Right lobe of liver (tissue), 6 donors: Measurements from ENCODE around the gene CLNK. TPM values are rescaled to one million over a fixed set of nuclear protein-coding genes. Genes with fewer than 3 reads are reported as not detected.

ENCODE experiments used
- ATAC-seq, 4 donors: fragments of 200-7000 bp; cut with Tn5 transposase; one replicate each; pipeline ENCODE4 v1.9.1; 2020; ENCODE audit warnings: mild to moderate bottlenecking in 4 of 4, moderate library complexity in 4 of 4
- DNase-seq, 3 donors: peaks; one replicate each; pipeline ENCODE4 v3.0.0-alpha.2; 2020
- H3K27ac ChIP-seq, 3 donors: fragments of 200-600 bp; one replicate each; pipeline ENCODE4 v1.8.0; 2022
- H3K27me3 ChIP-seq, 2 donors: fragments of 200-600 bp; one replicate each; pipeline ENCODE4 v1.8.0; 2022
- H3K36me3 ChIP-seq, 4 donors: fragments of 200-600 bp; sonication (generic) in 1 of 4; one replicate each; pipeline versions ENCODE4 v1.5.1 to v1.8.0; 2017 to 2022; ENCODE audit warnings: control low read depth in 1 of 4
- H3K4me1 ChIP-seq, 4 donors: fragments of 200-600 bp; sonication (generic) in 1 of 4; one replicate each; pipeline versions ENCODE4 v1.5.1 to v1.8.0; 2017 to 2022; ENCODE audit warnings: control low read depth in 1 of 4
- H3K4me3 ChIP-seq, 3 donors: fragments of 200-600 bp; one replicate each; pipeline ENCODE4 v1.8.0; 2022
- H3K9me3 ChIP-seq, 4 donors: fragments of 200-600 bp; sonication (generic) in 1 of 4; one replicate each; pipeline versions ENCODE4 v1.5.1 to v1.8.0; 2017 to 2022; ENCODE audit warnings: control low read depth in 1 of 4
- POLR2A ChIP-seq: fragments of 450-650 bp; IDR thresholded peaks from one replicate; pipeline ENCODE4 v1.6.1; 2017; ENCODE audit warnings: antibody characterized with exemption, mild to moderate bottlenecking
- WGBS: methylation state at CpG from one replicate; pipeline ENCODE4 v1.1.6; 2018; ENCODE audit warnings: low coverage, low lambda C conversion rate; ENCODE audit not compliant: insufficient coverage; ENCODE audit errors: missing lambda C conversion rate; 5-methylcytosine and 5-hydroxymethylcytosine counted together
- intact Hi-C, 2 donors: fragments of 100-400 bp; cut with DNase I; formaldehyde crosslinking; loops; one replicate each; pipeline versions ENCODE4 v1.11.2 to v1.14.1; 2022
- long read RNA-seq: library from polyadenylated mRNA; unstranded; transcript quantifications from one replicate; pipeline ENCODE4 v2.0.0, GENCODE V29; 2019
- total RNA-seq, 6 experiments: library from RNA; depleted of rRNA in 2 of 6; stranded (reverse); fragments of >200 nt in 2 of 6; fragmentation: NEBNext Ultra II Directional in 3 of 6; extraction: Animal tissue kit (Norgen Biotek cat#: 25700) in 3 of 6; gene quantifications; one replicate each; pipeline versions ENCODE4 v1.1.0 to v1.2.4, GENCODE V29; 2016 to 2023
- TF ChIP-seq, protein P1 (sequence below), 4 donors: fragments of 200-600 bp in 3 of 4; fragments of 450-650 bp in 1 of 4; IDR thresholded peaks; one replicate each; pipeline versions ENCODE4 v1.5.1 to v1.8.0; 2016 to 2022; ENCODE audit warnings: antibody characterized with exemption in 4 of 4, mild to moderate bottlenecking in 2 of 4
- donor health status: DM: no; HTN: yes; CAD: no.
- donor health status: DM: no; HTN: no; CAD: no.
- donor health status: DM: no; HTN: no; CAD: no.
- donor health status: DM: no; HTN: yes; CAD: no.
- donor health status: DM: no; HTN: yes; CAD: no.

Gene CLNK, protein sequence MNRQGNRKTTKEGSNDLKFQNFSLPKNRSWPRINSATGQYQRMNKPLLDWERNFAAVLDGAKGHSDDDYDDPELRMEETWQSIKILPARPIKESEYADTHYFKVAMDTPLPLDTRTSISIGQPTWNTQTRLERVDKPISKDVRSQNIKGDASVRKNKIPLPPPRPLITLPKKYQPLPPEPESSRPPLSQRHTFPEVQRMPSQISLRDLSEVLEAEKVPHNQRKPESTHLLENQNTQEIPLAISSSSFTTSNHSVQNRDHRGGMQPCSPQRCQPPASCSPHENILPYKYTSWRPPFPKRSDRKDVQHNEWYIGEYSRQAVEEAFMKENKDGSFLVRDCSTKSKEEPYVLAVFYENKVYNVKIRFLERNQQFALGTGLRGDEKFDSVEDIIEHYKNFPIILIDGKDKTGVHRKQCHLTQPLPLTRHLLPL
- not detected for total RNA-seq
- long read RNA-seq, result 0 reads

DNA sequence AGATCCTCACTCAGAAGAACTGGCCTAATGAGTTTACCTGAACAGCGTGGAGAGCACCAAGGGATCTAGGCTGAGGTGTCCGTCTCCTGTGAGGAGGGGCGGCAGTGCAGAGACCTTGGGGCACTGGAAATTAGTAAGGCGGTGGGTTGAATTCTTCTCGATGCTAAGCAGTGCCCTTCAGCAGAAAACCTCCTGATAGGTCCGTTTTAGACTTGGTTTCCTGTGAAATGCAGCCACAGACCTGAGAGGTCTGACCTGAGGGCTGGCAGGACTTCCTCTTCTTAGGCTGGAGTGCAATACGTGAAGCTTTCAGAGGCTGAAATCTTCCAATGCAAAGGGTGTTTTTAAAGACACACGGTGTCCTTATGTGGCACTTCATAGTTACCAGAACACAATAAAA lies at the start of gene CLNK:
CLNK (minus strand) TSS at position 138 of the 400 bp plus-strand sequence. CDS start 16,899 bp downstream, outside the sequence.
- Histone ChIP-seq H3K9me3 (no peaks in the 10 kb centered on the region), H3K4me3 (no peak within 1 kb of the TSS), H3K4me1 (no peaks in the 10 kb centered on the region), H3K36me3 (no peaks in the 10 kb centered on the region), H3K27ac (no peak within 1 kb of the TSS), H3K27me3 (no peaks in the 10 kb centered on the region)
- DNase-seq (no peak), ATAC-seq (no peak)
- intact Hi-C loops, result no loop called here
- 41% methylated on average over 8 of the region's 8 CpGs for WGBS
- no peak for TF ChIP-seq POLR2A
- TF ChIP-seq, protein P1, sequence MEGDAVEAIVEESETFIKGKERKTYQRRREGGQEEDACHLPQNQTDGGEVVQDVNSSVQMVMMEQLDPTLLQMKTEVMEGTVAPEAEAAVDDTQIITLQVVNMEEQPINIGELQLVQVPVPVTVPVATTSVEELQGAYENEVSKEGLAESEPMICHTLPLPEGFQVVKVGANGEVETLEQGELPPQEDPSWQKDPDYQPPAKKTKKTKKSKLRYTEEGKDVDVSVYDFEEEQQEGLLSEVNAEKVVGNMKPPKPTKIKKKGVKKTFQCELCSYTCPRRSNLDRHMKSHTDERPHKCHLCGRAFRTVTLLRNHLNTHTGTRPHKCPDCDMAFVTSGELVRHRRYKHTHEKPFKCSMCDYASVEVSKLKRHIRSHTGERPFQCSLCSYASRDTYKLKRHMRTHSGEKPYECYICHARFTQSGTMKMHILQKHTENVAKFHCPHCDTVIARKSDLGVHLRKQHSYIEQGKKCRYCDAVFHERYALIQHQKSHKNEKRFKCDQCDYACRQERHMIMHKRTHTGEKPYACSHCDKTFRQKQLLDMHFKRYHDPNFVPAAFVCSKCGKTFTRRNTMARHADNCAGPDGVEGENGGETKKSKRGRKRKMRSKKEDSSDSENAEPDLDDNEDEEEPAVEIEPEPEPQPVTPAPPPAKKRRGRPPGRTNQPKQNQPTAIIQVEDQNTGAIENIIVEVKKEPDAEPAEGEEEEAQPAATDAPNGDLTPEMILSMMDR (IDR thresholded peaks at IDR 0.05), result no peak

DNA sequence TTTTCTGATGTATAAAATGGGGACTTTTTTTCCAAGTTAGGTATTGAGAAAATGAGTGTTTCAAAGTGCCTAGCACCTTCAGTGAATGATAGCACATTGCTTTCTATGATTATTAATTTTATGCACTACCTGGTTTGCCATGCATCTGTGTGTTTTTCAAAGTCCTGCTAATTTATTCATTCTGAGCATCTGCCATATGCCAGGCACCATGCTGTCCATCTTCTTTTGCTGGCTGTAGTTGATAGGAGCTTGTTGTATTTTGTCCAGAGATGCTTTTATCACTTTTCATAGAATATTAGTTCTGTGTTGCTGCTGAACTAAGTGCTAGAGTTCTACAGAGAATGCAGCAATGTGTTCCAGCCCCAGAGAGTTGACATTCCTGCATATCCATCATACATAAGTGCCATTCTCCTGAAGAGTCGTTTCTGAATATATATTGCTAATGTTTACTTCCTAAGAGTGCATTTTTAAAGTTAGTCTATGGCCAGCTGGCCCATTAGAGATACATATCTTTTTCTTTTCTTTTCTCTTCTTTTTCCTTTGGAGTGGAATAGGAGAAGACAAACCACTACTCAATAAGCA lies 49.0 kb upstream of the CLNK start:
- TF ChIP-seq, protein P1 (IDR thresholded peaks at IDR 0.05), result no peak
- no peak for TF ChIP-seq POLR2A
- no peaks in the 10 kb centered on the region for H3K27me3 ChIP-seq
- intact Hi-C loops, result no loop called here
- ATAC-seq (no peak), DNase-seq (no peak)
- H3K9me3 ChIP-seq, result no peaks in the 10 kb centered on the region
- H3K4me3 ChIP-seq, result no peak overlapping the region
- no peak overlapping the region for H3K27ac ChIP-seq
- 20% methylated on average over 1 of the region's 1 CpG for WGBS
- no peaks in the 10 kb centered on the region for H3K36me3 ChIP-seq
- H3K4me1 ChIP-seq, result no peaks in the 10 kb centered on the region

DNA sequence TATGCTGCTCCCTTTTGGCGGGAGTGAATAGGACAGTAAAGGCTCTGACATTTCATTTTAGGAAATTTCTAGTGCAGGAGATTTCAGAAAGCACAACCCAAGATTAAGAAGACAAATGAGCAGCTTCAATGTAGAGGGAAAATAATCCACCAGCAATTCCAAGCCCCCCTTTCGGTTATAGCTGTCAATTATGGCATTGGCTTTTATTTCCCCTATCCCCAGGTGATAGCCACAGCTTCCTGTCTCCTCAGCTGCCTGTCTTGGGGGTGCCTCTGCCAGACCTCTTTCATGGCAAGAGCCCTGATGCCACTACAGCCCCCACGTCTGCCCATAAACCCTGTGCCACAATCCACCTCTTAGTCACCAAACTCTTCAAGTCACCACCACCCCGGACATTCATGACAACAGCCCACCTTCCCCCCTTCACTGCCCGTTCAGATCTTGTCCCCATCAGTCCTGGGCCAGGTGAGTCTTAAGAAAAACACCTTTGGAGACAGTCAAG lies 48.4 kb upstream of the CLNK start:
- H3K4me1 ChIP-seq, result no peaks in the 10 kb centered on the region
- intact Hi-C loops, result no loop called here
- no peaks in the 10 kb centered on the region for H3K9me3 ChIP-seq
- ATAC-seq, result no peak
- no peaks in the 10 kb centered on the region for H3K36me3 ChIP-seq
- WGBS, result 29% methylated on average over 5 of the region's 5 CpGs
- H3K4me3 ChIP-seq, result no peak overlapping the region
- no peak overlapping the region for H3K27ac ChIP-seq
- DNase-seq, result no peak
- TF ChIP-seq, protein P1 (IDR thresholded peaks at IDR 0.05), result no peak
- no peak for TF ChIP-seq POLR2A
- H3K27me3 ChIP-seq, result no peaks in the 10 kb centered on the region

DNA sequence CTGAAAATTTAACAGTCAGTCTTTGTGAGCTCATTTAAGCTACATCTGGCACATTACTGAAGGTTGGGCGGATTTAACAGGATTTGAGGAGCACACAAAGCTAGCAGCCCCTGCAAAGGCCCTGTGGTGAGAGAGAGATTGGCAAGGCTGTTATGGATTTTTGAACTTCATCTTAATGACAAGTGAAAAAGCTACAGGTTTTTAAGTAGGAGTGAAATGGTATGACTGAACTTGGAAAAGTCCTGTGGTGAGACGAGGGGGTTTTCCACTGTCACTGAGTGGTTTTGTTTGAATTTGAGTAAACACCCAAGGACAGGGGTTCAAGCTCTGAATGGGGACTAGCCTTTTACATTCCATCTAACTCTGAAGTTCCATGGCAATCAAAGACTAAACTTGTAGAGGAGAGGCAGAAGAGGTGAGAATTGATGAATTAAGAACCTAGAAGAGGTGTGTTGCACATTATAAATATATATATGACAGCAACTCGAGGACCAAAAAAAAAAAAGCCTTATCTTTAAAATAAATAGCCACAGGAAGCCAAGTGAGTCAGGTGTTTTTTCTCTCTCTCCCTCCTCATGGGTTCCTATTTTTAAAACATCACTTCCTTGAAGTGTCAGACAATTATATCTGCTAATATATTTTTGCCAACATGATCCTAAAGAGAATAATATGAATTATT lies 47.8 kb upstream of the CLNK start:
- Histone ChIP-seq H3K4me3 (no peak overlapping the region), H3K9me3 (no peaks in the 10 kb centered on the region), H3K4me1 (no peaks in the 10 kb centered on the region), H3K36me3 (no peaks in the 10 kb centered on the region), H3K27ac (no peak overlapping the region), H3K27me3 (no peaks in the 10 kb centered on the region)
- ATAC-seq, result no peak
- TF ChIP-seq, protein P1 (IDR thresholded peaks at IDR 0.05), result no peak
- TF ChIP-seq POLR2A, result no peak
- WGBS, result 23% methylated on average over 3 of the region's 3 CpGs
- no peak for DNase-seq
- intact Hi-C loops, result no loop called here
